Cardiac muscle cell (in vitro differentiated cells and primary cell): ENCODE data around the gene FUCA2. TPM values are rescaled to one million over a fixed set of nuclear protein-coding genes. Genes with fewer than 3 reads are reported as not detected.
A peak's percentile ranks its signal among the peaks of the same experiment; 100 is the strongest.

Experiments
- DNase-seq, 2 donors: peaks; one replicate each; pipeline versions ENCODE4 v3.0.0 to v3.0.0-alpha.2; 2010 to 2017; ENCODE audit warnings: low read depth in 1 of 2, low spot score in 1 of 2
- H3K27ac ChIP-seq: fragments of 200-600 bp; sonication (generic); 2 replicates; pipeline ENCODE4 v1.5.1; 2016
- H3K27me3 ChIP-seq: fragments of 200-600 bp; sonication (generic); 2 replicates; pipeline ENCODE4 v1.6.0; 2016; ENCODE audit warnings: control low read depth
- H3K36me3 ChIP-seq: fragments of 200-600 bp; sonication (generic); 2 replicates; pipeline ENCODE4 v1.5.1; 2016; ENCODE audit warnings: control low read depth
- H3K4me1 ChIP-seq: fragments of 200-600 bp; sonication (generic); 2 replicates; pipeline ENCODE4 v1.8.1; 2017; ENCODE audit warnings: low read depth, mild to moderate bottlenecking, mixed run types
- H3K4me3 ChIP-seq: fragments of 200-600 bp; sonication (generic); 2 replicates; pipeline ENCODE4 v1.5.1; 2016; ENCODE audit warnings: mild to moderate bottlenecking
- H3K9me3 ChIP-seq: fragments of 200-600 bp; sonication (generic); 2 replicates; pipeline ENCODE4 v1.5.1; 2017; ENCODE audit warnings: low read depth, mild to moderate bottlenecking, control low read depth
- CTCF ChIP-seq: IDR thresholded peaks from 2 replicates; pipeline ENCODE4 v1.5.1; 2012; ENCODE audit warnings: low read depth, mild to moderate bottlenecking, low read length
- polyA plus RNA-seq: library from polyadenylated mRNA; unstranded; fragments of >200 nt; fragmentation: Nextera tagmentation; extraction: Ambion mirVana; gene quantifications from 2 replicates; pipeline ENCODE4 v1.2.1, GENCODE V29; 2016
- total RNA-seq: library from RNA; depleted of rRNA; stranded (reverse); fragments of >200 nt; gene quantifications from 2 replicates; pipeline ENCODE4 v1.2.3, GENCODE V29; 2016

The FUCA2 gene
- total and polyA plus RNA-seq, 2 experiments from 2014 or later = 16.1 to 32.6 TPM

- Histone ChIP-seq H3K4me3 (no peak overlapping the region), H3K4me1 (no peaks in the 10 kb centered on the region), H3K27ac (no peak overlapping the region), H3K27me3 (no peaks in the 10 kb centered on the region), H3K9me3 (no peaks in the 10 kb centered on the region), H3K36me3 (peaks cover 7% of the 10 kb centered on the region)
- no peak for DNase-seq
- TF ChIP-seq CTCF = no peak
These were observed 5.3 kb downstream of the FUCA2 start for GRCh38 chr6:143506199-143506598.

GRCh38 chr6:143505537-143505936, 6.0 kb downstream of the FUCA2 start:
- no peak for TF ChIP-seq CTCF
- H3K9me3 ChIP-seq = no peaks in the 10 kb centered on the region
- H3K36me3 ChIP-seq = peaks cover 7% of the 10 kb centered on the region
- no peak for DNase-seq
- H3K4me3 ChIP-seq = no peak overlapping the region
- H3K4me1 ChIP-seq = no peaks in the 10 kb centered on the region
- H3K27ac ChIP-seq = no peak overlapping the region
- no peaks in the 10 kb centered on the region for H3K27me3 ChIP-seq

- Histone ChIP-seq H3K27me3 (no peaks in the 10 kb centered on the region), H3K27ac (no peak overlapping the region), H3K9me3 (no peaks in the 10 kb centered on the region), H3K4me1 (no peaks in the 10 kb centered on the region), H3K36me3 (peaks cover 7% of the 10 kb centered on the region), H3K4me3 (no peak overlapping the region)
- TF ChIP-seq CTCF = no peak
- DNase-seq = no peak
These were observed 6.4 kb downstream of the FUCA2 start for GRCh38 chr6:143505111-143505510.

GRCh38 chr6:143504369-143504768, 7.2 kb downstream of the FUCA2 start:
- Histone ChIP-seq H3K9me3 (no peaks in the 10 kb centered on the region), H3K27me3 (no peaks in the 10 kb centered on the region), H3K4me1 (no peaks in the 10 kb centered on the region), H3K4me3 (no peak overlapping the region), H3K36me3 (peaks cover 7% of the 10 kb centered on the region), H3K27ac (no peak overlapping the region)
- no peak for DNase-seq
- TF ChIP-seq CTCF = no peak

- H3K27me3 ChIP-seq = no peaks in the 10 kb centered on the region
- peaks cover 9% of the 10 kb centered on the region for H3K36me3 ChIP-seq
- DNase-seq = no peak
- peak; percentile 9 for TF ChIP-seq CTCF
- no peak overlapping the region for H3K4me3 ChIP-seq
- H3K9me3 ChIP-seq = no peaks in the 10 kb centered on the region
- H3K27ac ChIP-seq = no peak overlapping the region
- no peaks in the 10 kb centered on the region for H3K4me1 ChIP-seq
These were observed 9.7 kb downstream of the FUCA2 start for GRCh38 chr6:143501851-143502250.

GRCh38 chr6:143498428-143498827, 13.1 kb downstream of the FUCA2 start:
- no peak overlapping the region for H3K4me3 ChIP-seq
- H3K27me3 ChIP-seq = no peaks in the 10 kb centered on the region
- no peaks in the 10 kb centered on the region for H3K9me3 ChIP-seq
- H3K27ac ChIP-seq = no peak overlapping the region
- no peak for TF ChIP-seq CTCF
- DNase-seq = no peak
- H3K36me3 ChIP-seq = peaks cover 4% of the 10 kb centered on the region
- no peaks in the 10 kb centered on the region for H3K4me1 ChIP-seq
